HepG2 (cell line): Measurements from ENCODE around the gene U2AF2. TPM values are rescaled to one million over a fixed set of nuclear protein-coding genes. Genes with fewer than 3 reads are reported as not detected.
A peak's percentile ranks its signal among the peaks of the same experiment; 100 is the strongest.

Source experiments
- CENPT ChIP-seq: sonication (generic); formaldehyde crosslinking; IDR thresholded peaks from 2 replicates; pipeline ENCODE4 v1.8.0; 2022; ENCODE audit warnings: low read depth, mild to moderate bottlenecking, moderate library complexity, missing genetic modification reagents
- DDIT3 ChIP-seq: sonication (generic); formaldehyde crosslinking; IDR thresholded peaks from 2 replicates; pipeline ENCODE4 v1.4.0; 2020; ENCODE audit warnings: mild to moderate bottlenecking, missing genetic modification reagents
- DNMT1 ChIP-seq: sonication (generic); formaldehyde crosslinking; IDR thresholded peaks from 2 replicates; pipeline ENCODE4 v1.5.1; 2020; ENCODE audit warnings: mild to moderate bottlenecking, missing genetic modification reagents
- HIC2 ChIP-seq: sonication (generic); formaldehyde crosslinking; IDR thresholded peaks from 2 replicates; pipeline ENCODE4 v1.9.0; 2022; ENCODE audit warnings: low read depth, missing genetic modification reagents
- KIAA2018 ChIP-seq: sonication (generic); formaldehyde crosslinking; IDR thresholded peaks from 2 replicates; pipeline ENCODE4 v1.5.0; 2020; ENCODE audit warnings: mild to moderate bottlenecking, missing genetic modification reagents, borderline replicate concordance
- KMT2B ChIP-seq: IDR thresholded peaks from 2 replicates; pipeline ENCODE4 v1.6.1; 2016; ENCODE audit warnings: missing genetic modification reagents, missing compliant biosample characterization
- MED8 ChIP-seq: sonication (generic); formaldehyde crosslinking; IDR thresholded peaks from 2 replicates; pipeline ENCODE4 v1.8.1; 2023; ENCODE audit warnings: mild to moderate bottlenecking, missing genetic modification reagents; ENCODE audit not compliant: insufficient replicate concordance
- SRSF4 ChIP-seq: fragments of 200-400 bp; formaldehyde crosslinking; IDR thresholded peaks from one replicate; pipeline ENCODE4 v1.6.1; 2018; ENCODE audit warnings: mild to moderate bottlenecking, low read depth, low read length, moderate library complexity; ENCODE audit not compliant: poor library complexity, severe bottlenecking
- TFE3 ChIP-seq: IDR thresholded peaks from 2 replicates; pipeline ENCODE4 v1.6.1; 2016
- XRCC5 ChIP-seq: fragments of 200-400 bp; formaldehyde crosslinking; optimal IDR thresholded peaks from 2 replicates; pipeline ENCODE3; 2017; ENCODE audit warnings: mild to moderate bottlenecking, low read length
- ZBTB37 ChIP-seq: sonication (generic); formaldehyde crosslinking; IDR thresholded peaks from 2 replicates; pipeline ENCODE4 v1.4.0; 2020; ENCODE audit warnings: mild to moderate bottlenecking, missing genetic modification reagents
- ZNF501 ChIP-seq: sonication (generic); formaldehyde crosslinking; IDR thresholded peaks from 2 replicates; pipeline ENCODE4 v1.5.1; 2020; ENCODE audit warnings: mild to moderate bottlenecking, moderate library complexity, missing genetic modification reagents
- ZNF546 ChIP-seq: sonication (generic); formaldehyde crosslinking; conservative IDR thresholded peaks from 2 replicates; pipeline ENCODE4 v1.8.1; 2023; ENCODE audit warnings: mild to moderate bottlenecking, missing genetic modification reagents
- ZNF878 ChIP-seq: sonication (generic); formaldehyde crosslinking; IDR thresholded peaks from 2 replicates; pipeline ENCODE4 v1.8.1; 2023; ENCODE audit warnings: mild to moderate bottlenecking, missing genetic modification reagents, moderate library complexity
- polyA plus RNA-seq, 8 experiments: library from polyadenylated mRNA; depleted of rRNA in 3 of 8; stranded (reverse) in 7 of 8; unstranded in 1 of 8; fragments of >200 nt; fragmentation: Illumina TruSeq in 4 of 8; extraction: Trizol in 4 of 8; gene quantifications; 2 replicates each; pipeline versions ENCODE4 v1.2.1 to v1.2.3, GENCODE V29; 2011 to 2016; ENCODE audit warnings: low read depth in 4 of 8, missing spikeins in 1 of 8, mixed read lengths in 1 of 8; ENCODE audit not compliant: insufficient read depth in 1 of 8
- total RNA-seq, 5 experiments: library from RNA; depleted of rRNA; stranded (reverse); fragments of >200 nt; fragmentation: Illumina TruSeq; extraction: Trizol; gene quantifications; 2 replicates each; pipeline ENCODE4 v1.2.3, GENCODE V29; 2016; ENCODE audit warnings: low read depth in 1 of 5

The U2AF2 gene
- total and polyA plus RNA-seq, 2 of the 13 experiments (the other 11 are each of a cell fraction or from before 2014, with no cell fraction given): 84.3 to 124 TPM

- no peak; the same call in 1 of the 2 replicates for TF ChIP-seq CENPT
- TF ChIP-seq ZBTB37 (CRISPR knock-in tag): no peak
- TF ChIP-seq ZNF878: no peak
- peak; percentile 70; the same call in 1 of the 2 replicates for TF ChIP-seq DNMT1 (CRISPR knock-in tag)
- no peak for TF ChIP-seq XRCC5
- no peak for TF ChIP-seq KIAA2018 (CRISPR knock-in tag)
- no peak for TF ChIP-seq TFE3 (CRISPR knock-in tag)
- TF ChIP-seq HIC2 (CRISPR knock-in tag): no peak
- no peak for TF ChIP-seq SRSF4
- peak; percentile 63; the same call in 1 of the 2 replicates for TF ChIP-seq KMT2B (CRISPR knock-in tag)
- no peak for TF ChIP-seq MED8
- peak; percentile 51; the same call in 1 of the 2 replicates for TF ChIP-seq ZNF501
- TF ChIP-seq DDIT3 (CRISPR knock-in tag): no peak
- TF ChIP-seq ZNF546: peak; percentile 19; the same call in 1 of the 2 replicates
These were observed 20.2 kb downstream of the U2AF2 start, which contains the start of gene EPN1 (continued) for GRCh38 chr19:55674841-55675660.
